ENCODE measurements around the gene OR4D10. TPM values are rescaled to one million over a fixed set of nuclear protein-coding genes. Genes with fewer than 3 reads are reported as not detected.
A peak's percentile ranks its signal among the peaks of the same experiment; 100 is the strongest.
"Not testable (repeated sequence)": the region's sequence is repeated elsewhere in the genome, so short reads cannot be mapped to it uniquely, and the experiment has no call there.

Gene OR4D10
- total RNA-seq, 4 donors from 2014 or later, result not detected

GRCh38 chr11:59429924-59430516, 43.1 kb upstream of the OR4D10 start:
- no peaks in the 10 kb centered on the region for H3K9me3 ChIP-seq
- H3K27ac ChIP-seq, result no peak overlapping the region
- no peak overlapping the region for H3K4me3 ChIP-seq
- no peaks in the 10 kb centered on the region for H3K27me3 ChIP-seq
- intact Hi-C loops (cut with DNase I; ENCODE audit: low total_unique reads), result no loop called here
- no peak for DNase-seq
- TF ChIP-seq POLR2A (IDR thresholded peaks at IDR 0.05), result no peak
- TF ChIP-seq CTCF (IDR thresholded peaks at IDR 0.05), result peak; percentile 26 to 51 (median 40)
- no peaks in the 10 kb centered on the region for H3K4me1 ChIP-seq
- H3K36me3 ChIP-seq, result no peaks in the 10 kb centered on the region

GRCh38 chr11:59436169-59436568, 36.9 kb upstream of the OR4D10 start, which contains the start of gene OR5A1:
OR5A1 (plus strand) TSS chr11:59436469; CDS start chr11:59443169, 6,700 bp downstream.
- TF ChIP-seq POLR2A (IDR thresholded peaks at IDR 0.05) (no peak), CTCF (IDR thresholded peaks at IDR 0.05) (no peak)
- no peaks in the 10 kb centered on the region for H3K36me3 ChIP-seq
- no peak for DNase-seq
- no peaks in the 10 kb centered on the region for H3K4me1 ChIP-seq
- intact Hi-C loops (cut with DNase I; ENCODE audit: low total_unique reads), result no loop called here
- no peaks in the 10 kb centered on the region for H3K9me3 ChIP-seq
- no peak within 1 kb of the TSS for H3K27ac ChIP-seq
- no peaks in the 10 kb centered on the region for H3K27me3 ChIP-seq
- H3K4me3 ChIP-seq, result no peak within 1 kb of the TSS

- no peak for TF ChIP-seq CTCF (IDR thresholded peaks at IDR 0.05)
- no peak for TF ChIP-seq POLR2A (IDR thresholded peaks at IDR 0.05)
- Histone ChIP-seq H3K36me3 (no peaks in the 10 kb centered on the region), H3K27me3 (no peaks in the 10 kb centered on the region), H3K4me1 (no peaks in the 10 kb centered on the region), H3K4me3 (no peak overlapping the region), H3K27ac (no peak overlapping the region), H3K9me3 (no peaks in the 10 kb centered on the region)
- DNase-seq, result no peak
- intact Hi-C loops (cut with DNase I; ENCODE audit: low total_unique reads), result no loop called here
Measured at GRCh38 chr11:59437770-59438169, 35.3 kb upstream of the OR4D10 start.

DNA sequence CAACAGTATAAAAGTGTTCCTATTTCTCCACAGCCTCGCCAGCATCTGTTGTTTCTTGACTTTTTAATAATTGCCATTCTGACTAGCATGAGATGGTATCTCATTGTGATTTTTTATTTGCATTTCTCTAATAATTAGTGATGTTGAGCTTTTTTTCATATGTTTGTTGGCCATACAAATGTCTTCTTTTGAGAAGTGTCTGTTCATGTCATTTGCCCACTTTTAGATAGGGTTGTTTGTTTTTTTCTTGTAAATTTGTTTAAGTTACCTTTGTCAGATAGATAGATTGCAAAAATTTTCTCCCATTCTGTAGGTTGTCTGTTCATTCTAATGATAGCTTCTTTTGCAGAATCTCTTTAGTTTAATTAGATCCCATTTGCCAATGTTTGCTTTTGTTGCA, 27.5 kb upstream of the OR4D10 start:
- intact Hi-C loops (cut with DNase I; ENCODE audit: low total_unique reads); H3K9me3 ChIP-seq; H3K4me1 ChIP-seq; H3K4me3 ChIP-seq; H3K27me3 ChIP-seq; DNase-seq; H3K27ac ChIP-seq; H3K36me3 ChIP-seq: not testable (repeated sequence)

DNA sequence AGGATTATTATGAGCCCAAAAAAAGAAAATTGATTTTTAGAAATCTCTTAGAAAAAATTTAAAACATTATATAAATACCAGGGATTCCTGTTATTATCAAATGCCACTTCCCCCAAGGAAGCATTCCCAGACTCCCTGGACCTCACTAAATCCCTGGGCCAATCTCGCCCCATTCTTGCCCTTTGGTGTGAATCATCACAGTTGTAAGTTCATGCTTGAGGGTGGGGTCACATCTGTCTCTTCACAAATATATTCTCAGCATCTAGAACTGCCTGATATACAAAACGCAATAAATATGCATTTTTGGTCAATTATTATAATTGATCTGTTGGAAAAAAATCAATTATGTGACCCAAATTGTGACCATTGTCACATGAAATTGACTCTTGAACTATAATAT, 24.6 kb upstream of the OR4D10 start:
- H3K36me3 ChIP-seq, result no peaks in the 10 kb centered on the region
- no peaks in the 10 kb centered on the region for H3K4me1 ChIP-seq
- no peak for DNase-seq
- no peaks in the 10 kb centered on the region for H3K27me3 ChIP-seq
- no peak overlapping the region for H3K4me3 ChIP-seq
- H3K27ac ChIP-seq, result no peak overlapping the region
- no peaks in the 10 kb centered on the region for H3K9me3 ChIP-seq
- intact Hi-C loops (cut with DNase I; ENCODE audit: low total_unique reads), result no loop called here
- TF ChIP-seq CTCF (IDR thresholded peaks at IDR 0.05), result no peak
- TF ChIP-seq POLR2A (IDR thresholded peaks at IDR 0.05), result no peak

GRCh38 chr11:59456661-59457060, 16.5 kb upstream of the OR4D10 start, which contains the start of gene OR4D6:
OR4D6 (plus strand) TSS chr11:59456961; CDS start chr11:59456961, 0 bp downstream.
- no peak for DNase-seq
- Histone ChIP-seq H3K4me1 (no peaks in the 10 kb centered on the region), H3K9me3 (no peaks in the 10 kb centered on the region), H3K27ac (no peak within 1 kb of the TSS), H3K4me3 (no peak within 1 kb of the TSS), H3K27me3 (no peaks in the 10 kb centered on the region), H3K36me3 (no peaks in the 10 kb centered on the region)
- intact Hi-C loops (cut with DNase I; ENCODE audit: low total_unique reads), result no loop called here
- no peak for TF ChIP-seq CTCF (IDR thresholded peaks at IDR 0.05)
- TF ChIP-seq POLR2A (IDR thresholded peaks at IDR 0.05), result no peak
